ENCODE measurements around the gene SLC39A11.
"Not testable (repeated sequence)": the region's sequence is repeated elsewhere in the genome, so short reads cannot be mapped to it uniquely, and the experiment has no call there.

The SLC39A11 gene

GRCh38 chr17:72940496-72940895 is 152.0 kb downstream of the SLC39A11 start:
- DNase-seq: no peak

GRCh38 chr17:72938482-72938881 is 154.0 kb downstream of the SLC39A11 start:
- no peak for DNase-seq

GRCh38 chr17:72937707-72938106 is 154.8 kb downstream of the SLC39A11 start:
- no peak for DNase-seq

- not testable (repeated sequence) for DNase-seq
Measured at GRCh38 chr17:72937254-72937653, 155.2 kb downstream of the SLC39A11 start.

GRCh38 chr17:72935984-72936383 is 156.5 kb downstream of the SLC39A11 start:
- DNase-seq: no peak

- no peak for DNase-seq
Measured at GRCh38 chr17:72934927-72935326, 157.6 kb downstream of the SLC39A11 start.

GRCh38 chr17:72931635-72932034 is 160.9 kb downstream of the SLC39A11 start:
- DNase-seq: no peak

GRCh38 chr17:72931163-72931562 is 161.3 kb downstream of the SLC39A11 start:
- DNase-seq: no peak

GRCh38 chr17:72930031-72930430 is 162.5 kb downstream of the SLC39A11 start:
- no peak for DNase-seq

- DNase-seq: no peak
Measured at GRCh38 chr17:72928454-72929136, 163.9 kb downstream of the SLC39A11 start.

- DNase-seq: no peak
Measured at GRCh38 chr17:72927760-72928159, 164.7 kb downstream of the SLC39A11 start.

- DNase-seq: no peak
Measured at GRCh38 chr17:72927146-72927545, 165.3 kb downstream of the SLC39A11 start.

- DNase-seq: no peak
Measured at GRCh38 chr17:72926171-72926570, 166.3 kb downstream of the SLC39A11 start.

- no peak for DNase-seq
Measured at GRCh38 chr17:72924196-72924595, 168.3 kb downstream of the SLC39A11 start.

- no peak for DNase-seq
Measured at GRCh38 chr17:72922219-72922618, 170.3 kb downstream of the SLC39A11 start.

GRCh38 chr17:72921347-72922054 is 171.0 kb downstream of the SLC39A11 start:
- DNase-seq: no peak

GRCh38 chr17:72920513-72920912 is 172.0 kb downstream of the SLC39A11 start:
- no peak for DNase-seq

GRCh38 chr17:72916991-72917390 is 175.5 kb downstream of the SLC39A11 start:
- no peak for DNase-seq

- DNase-seq: no peak
Measured at GRCh38 chr17:72915625-72916081, 176.8 kb downstream of the SLC39A11 start.

GRCh38 chr17:72913142-72913682 is 179.3 kb downstream of the SLC39A11 start:
- DNase-seq: no peak

GRCh38 chr17:72906306-72906705 is 186.2 kb downstream of the SLC39A11 start:
- DNase-seq: no peak

GRCh38 chr17:72903522-72903921 is 189.0 kb downstream of the SLC39A11 start:
- no peak for DNase-seq

- DNase-seq: no peak
Measured at GRCh38 chr17:72901657-72902056, 190.8 kb downstream of the SLC39A11 start.

GRCh38 chr17:72901083-72901482 is 191.4 kb downstream of the SLC39A11 start:
- no peak for DNase-seq

All from NK-92 treated with Interleukin-12 subunit alpha and Interleukin-12 subunit beta, amount 100 ng/mL, for 24 hours (cell line).